ENCODE measurements around the gene FAM181B.

FAM181B gene

GRCh38 chr11:82738091-82738490 is 4.4 kb upstream of the FAM181B start:
- H3K4me3 ChIP-seq (ENCODE audit: low read depth, low read length): no peak overlapping the region
- DNase-seq (ENCODE audit: low read depth): no peak

- no peak overlapping the region for H3K4me3 ChIP-seq (ENCODE audit: low read depth, low read length)
- DNase-seq (ENCODE audit: low read depth): no peak
Observed at GRCh38 chr11:82734120-82734479, 436 bp upstream of the FAM181B start.

DNA sequence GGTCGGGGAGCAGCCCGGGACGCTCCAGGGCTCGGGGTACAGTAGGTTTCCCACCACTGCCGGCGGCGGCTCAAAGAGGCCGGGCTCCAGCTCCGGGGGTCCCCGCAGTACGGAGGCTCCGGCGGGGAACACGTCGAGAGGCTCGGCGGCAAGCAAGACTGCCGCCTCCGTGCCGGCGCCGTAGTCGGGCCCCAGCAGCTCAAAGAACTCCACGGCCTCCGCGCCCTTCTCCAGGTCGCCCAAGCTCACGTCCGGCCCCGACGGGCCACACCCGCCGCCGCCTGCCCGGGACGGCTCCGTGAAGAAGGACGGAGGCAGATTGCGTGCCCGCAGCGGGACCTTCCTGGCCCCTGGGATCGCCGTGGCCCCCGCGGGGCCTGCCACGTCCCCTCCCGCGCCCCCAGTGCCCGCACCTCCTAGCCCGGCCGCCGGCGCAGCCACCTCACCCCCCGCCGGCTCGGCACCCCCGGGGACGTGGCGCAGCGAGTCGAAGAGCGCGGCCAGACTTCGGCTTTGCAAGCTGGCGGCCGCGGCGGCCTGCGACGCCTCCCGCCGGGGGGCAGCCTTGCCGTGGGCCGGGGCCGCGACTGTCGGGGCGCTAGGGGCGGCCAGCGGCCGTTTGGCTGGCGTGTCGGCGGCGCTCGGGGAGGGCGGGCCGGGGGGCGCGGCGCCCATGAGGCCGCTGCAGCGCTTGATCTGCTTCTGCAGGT is 775 bp downstream of the FAM181B start:
- no peak for DNase-seq (ENCODE audit: low read depth)
- H3K4me3 ChIP-seq (ENCODE audit: low read depth, low read length): peak overlapping the region; percentile 39

DNA sequence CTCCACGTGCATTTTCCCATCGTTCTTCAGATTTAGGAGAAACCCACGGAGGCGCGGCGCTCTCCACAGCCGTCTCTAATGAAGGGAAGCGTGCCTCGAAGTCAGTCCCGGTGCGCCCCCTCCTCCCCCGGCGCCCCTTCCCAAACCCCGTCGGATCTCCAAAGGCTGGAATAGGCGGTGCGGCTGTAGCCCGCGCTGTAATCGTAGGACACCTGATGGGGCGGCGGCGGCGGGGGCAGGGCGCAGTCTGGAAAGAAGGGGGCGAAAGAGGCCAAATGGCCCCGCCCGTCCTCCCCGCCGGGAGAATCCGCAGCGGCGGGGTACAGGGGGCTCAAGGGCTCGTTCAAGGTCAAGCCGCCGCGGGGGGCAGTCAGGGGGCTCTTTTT is 1.3 kb downstream of the FAM181B start:
- DNase-seq (ENCODE audit: low read depth): no peak
- H3K4me3 ChIP-seq (ENCODE audit: low read depth, low read length): no peak overlapping the region

- DNase-seq (ENCODE audit: low read depth): no peak
- H3K4me3 ChIP-seq (ENCODE audit: low read depth, low read length): no peak overlapping the region
Observed at GRCh38 chr11:82731691-82732277, 1.9 kb downstream of the FAM181B start.

DNA sequence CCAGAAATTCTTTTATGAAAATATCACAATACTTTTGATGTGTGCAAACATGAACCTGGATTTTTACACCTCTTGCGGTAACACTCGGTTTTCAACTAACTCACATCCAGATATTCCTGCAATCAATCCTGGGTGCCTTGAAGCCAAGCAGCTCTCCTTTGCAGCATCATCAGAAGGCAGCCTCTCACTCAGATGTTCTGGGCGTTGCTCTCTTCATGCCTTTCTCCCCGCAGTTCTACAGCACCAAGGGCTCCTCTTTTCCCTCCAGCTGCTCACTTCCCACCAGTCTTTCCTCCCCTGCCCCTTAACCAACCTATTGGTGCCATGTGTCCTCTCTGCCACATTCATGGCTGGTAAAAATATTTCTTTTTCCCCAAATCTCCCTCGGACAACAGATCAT is 2.9 kb downstream of the FAM181B start:
- no peak for DNase-seq (ENCODE audit: low read depth)
- no peak overlapping the region for H3K4me3 ChIP-seq (ENCODE audit: low read depth, low read length)

- no peak overlapping the region for H3K4me3 ChIP-seq (ENCODE audit: low read depth, low read length)
- no peak for DNase-seq (ENCODE audit: low read depth)
Observed at GRCh38 chr11:82730286-82730685, 3.4 kb downstream of the FAM181B start.

DNA sequence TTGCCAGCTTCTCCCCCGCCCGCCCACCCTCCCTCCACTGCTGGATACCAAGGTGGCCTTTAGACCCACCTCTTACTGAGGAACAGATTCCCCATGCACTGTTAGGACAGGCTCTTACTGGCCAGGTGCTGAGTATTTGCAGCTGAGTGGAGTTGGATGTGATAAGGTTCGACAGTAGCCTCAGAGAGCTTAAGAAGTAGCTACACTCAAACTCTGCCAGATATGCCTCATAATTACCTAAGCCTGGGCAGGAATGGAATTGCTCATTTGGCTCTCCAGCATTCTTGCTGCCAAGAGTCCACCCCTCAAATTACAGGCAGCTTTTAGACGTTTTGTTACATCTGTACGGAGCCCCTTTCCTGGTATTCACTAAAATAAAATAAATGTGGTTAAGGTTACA is 9.6 kb downstream of the FAM181B start:
- no peak overlapping the region for H3K4me3 ChIP-seq (ENCODE audit: low read depth, low read length)
- no peak for DNase-seq (ENCODE audit: low read depth)

GRCh38 chr11:82722231-82722630 is 11.4 kb downstream of the FAM181B start:
- no peak overlapping the region for H3K4me3 ChIP-seq (ENCODE audit: low read depth, low read length)
- no peak for DNase-seq (ENCODE audit: low read depth)

- no peak overlapping the region for H3K4me3 ChIP-seq (ENCODE audit: low read depth, low read length)
- no peak for DNase-seq (ENCODE audit: low read depth)
Observed at GRCh38 chr11:82720267-82721065, 13.2 kb downstream of the FAM181B start.

DNA sequence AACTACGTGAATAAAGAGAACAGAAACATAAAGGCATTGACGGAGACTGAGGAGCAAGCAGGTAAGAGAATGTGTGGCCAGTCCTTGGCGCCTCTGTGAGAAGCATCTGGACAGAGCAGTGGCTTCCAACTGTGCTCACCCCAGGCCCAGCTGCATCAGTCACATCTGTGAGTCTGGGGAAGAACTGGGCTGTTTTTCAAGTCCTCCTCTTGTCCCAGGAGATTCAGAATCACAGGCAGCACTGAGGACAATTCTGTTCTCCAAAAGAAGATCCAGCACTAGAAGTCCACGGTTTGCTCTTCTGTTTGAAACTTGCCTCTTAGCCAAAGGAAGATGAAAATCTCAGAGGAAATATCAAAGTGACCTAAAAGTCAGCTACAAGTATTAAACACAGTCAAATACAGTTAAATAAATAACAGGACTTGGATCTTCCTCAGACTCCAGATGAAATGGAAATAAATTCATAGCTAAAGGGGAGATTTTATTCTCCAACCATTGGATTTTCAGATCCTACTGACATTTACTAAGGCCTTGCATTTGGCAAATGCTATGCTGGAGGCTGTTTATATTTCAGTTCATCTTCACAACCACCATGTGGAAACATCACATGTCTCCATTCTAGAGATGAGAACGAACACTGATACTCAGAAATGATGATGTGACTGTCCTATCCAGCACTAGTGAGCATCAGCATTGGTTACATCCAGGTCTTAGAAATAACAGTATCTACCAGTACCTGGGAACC is 14.1 kb downstream of the FAM181B start:
- DNase-seq (ENCODE audit: low read depth): no peak
- H3K4me3 ChIP-seq (ENCODE audit: low read depth, low read length): no peak overlapping the region

- no peak for DNase-seq (ENCODE audit: low read depth)
- H3K4me3 ChIP-seq (ENCODE audit: low read depth, low read length): no peak overlapping the region
Observed at GRCh38 chr11:82718821-82719220, 14.8 kb downstream of the FAM181B start.

- H3K4me3 ChIP-seq (ENCODE audit: low read depth, low read length): no peak overlapping the region
- peak; percentile 1 for DNase-seq (ENCODE audit: low read depth)
Observed at GRCh38 chr11:82718307-82718706, 15.4 kb downstream of the FAM181B start.

GRCh38 chr11:82714346-82715174 is 19.1 kb downstream of the FAM181B start:
- no peak overlapping the region for H3K4me3 ChIP-seq (ENCODE audit: low read depth, low read length)
- DNase-seq (ENCODE audit: low read depth): no peak

DNA sequence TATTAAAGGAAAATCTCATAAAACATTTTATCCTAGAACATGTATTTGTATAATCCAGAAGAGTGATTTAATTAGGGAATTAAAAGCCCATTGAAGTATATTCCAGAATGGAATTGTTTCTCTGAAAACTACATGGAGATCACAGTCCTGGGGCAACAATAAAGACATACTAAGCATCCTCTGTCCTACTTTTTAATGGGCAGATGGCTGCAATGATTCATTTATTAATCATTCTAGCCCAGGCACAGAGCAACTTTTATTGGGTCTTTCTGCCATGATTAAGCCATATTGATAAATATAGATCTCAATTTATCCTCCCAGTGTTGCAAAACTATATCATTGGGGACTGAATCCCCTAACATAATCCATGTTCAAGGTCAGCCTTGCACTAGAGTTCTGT is 22.0 kb downstream of the FAM181B start:
- no peak overlapping the region for H3K4me3 ChIP-seq (ENCODE audit: low read depth, low read length)
- no peak for DNase-seq (ENCODE audit: low read depth)

DNA sequence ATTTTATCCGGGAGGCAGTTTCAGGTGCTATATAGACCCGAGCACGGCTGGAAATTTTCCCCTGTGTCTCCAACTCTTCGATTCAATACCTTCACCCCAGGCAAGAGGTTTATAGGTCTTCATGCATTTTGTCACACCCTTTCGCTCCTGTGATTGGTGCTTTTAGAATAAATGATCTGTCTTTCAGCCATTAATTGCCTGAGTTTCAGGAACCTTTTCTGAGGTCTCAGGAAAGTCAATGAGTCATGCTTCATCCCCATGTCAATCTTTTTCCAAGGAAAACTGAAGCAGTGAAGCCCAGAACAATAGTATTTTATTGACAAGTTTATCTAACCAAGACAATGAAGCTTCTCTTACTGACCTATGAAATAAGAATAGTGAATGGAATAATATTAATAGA is 29.9 kb downstream of the FAM181B start:
- DNase-seq (ENCODE audit: low read depth): no peak
- no peak overlapping the region for H3K4me3 ChIP-seq (ENCODE audit: low read depth, low read length)

DNA sequence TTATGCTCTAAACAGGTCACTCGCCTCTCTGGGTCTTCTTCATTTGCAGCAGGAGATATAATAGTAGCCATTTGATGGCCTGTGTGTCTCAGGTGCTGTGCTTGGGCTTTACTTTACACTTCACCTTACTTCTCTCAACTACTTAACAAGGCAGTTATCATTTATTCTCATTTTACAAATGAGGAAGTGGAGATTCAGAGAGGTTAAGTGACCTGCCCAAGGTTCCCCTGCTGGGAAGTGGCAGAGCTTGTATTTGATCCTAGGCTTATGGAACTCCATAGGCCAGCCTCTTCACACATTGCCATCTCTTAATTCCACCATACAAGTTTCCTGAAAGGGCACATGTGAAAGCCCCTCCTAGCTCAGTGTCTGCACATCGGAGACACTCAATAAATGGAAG is 30.4 kb downstream of the FAM181B start:
- DNase-seq (ENCODE audit: low read depth): no peak
- no peak overlapping the region for H3K4me3 ChIP-seq (ENCODE audit: low read depth, low read length)

DNA sequence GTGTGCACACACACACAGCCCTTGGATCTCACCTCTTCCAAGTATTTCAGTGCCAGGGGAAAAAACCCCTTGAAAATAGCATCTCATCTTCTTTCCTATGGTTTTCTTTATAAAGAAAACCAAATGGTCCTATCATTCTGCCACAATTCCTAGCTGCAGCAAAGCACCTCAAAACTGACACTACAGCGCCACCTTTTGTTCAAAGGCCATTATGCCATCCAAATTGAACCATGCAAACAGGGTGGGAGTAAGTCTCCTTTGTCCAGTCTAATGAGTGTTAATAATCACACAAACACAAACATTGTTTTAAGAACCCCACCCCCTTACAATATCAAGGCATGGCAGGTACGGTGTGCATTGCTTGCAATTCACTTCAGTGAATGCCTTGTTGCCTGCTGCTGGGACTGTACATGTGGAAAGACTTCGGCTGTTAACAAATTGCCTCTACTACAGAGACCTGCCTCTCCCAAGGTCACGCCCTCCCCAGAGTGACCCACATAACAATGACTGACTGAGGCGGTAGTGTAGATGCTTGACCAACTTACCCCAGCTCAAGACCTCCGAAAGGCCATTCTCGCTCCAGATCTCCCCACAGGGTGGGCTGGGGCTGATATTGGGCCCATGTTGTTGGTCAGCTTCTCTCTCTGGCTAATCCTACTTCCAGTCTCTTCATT is 31.7 kb downstream of the FAM181B start:
- no peak overlapping the region for H3K4me3 ChIP-seq (ENCODE audit: low read depth, low read length)
- DNase-seq (ENCODE audit: low read depth): peak; percentile 1

Measured in skeletal muscle cell (primary cell).